OCI-LY7 (cell line): ENCODE data around the gene GREB1.

Experiments
- CTCF ChIP-seq: fragments of 200-600 bp; sonication (generic); conservative IDR thresholded peaks from 2 replicates; pipeline ENCODE4 v1.5.1; 2014; ENCODE audit warnings: mild to moderate bottlenecking, antibody characterized with exemption, low read length, moderate library complexity, mixed read lengths
- EZH2phosphoT487 ChIP-seq: fragments of 200-600 bp; sonication (generic); IDR thresholded peaks from 2 replicates; pipeline ENCODE4 v1.6.1; 2018; ENCODE audit warnings: low read depth, borderline replicate concordance, mild to moderate bottlenecking, mixed run types, antibody characterized with exemption, low read length, moderate library complexity, mixed read lengths

GRCh38 chr2:11679016-11679415 lies 145.2 kb downstream of the GREB1 start:
- TF ChIP-seq CTCF (no peak), EZH2phosphoT487 (no peak)
